Cardiac muscle cell (in vitro differentiated cells and primary cell): ENCODE results near the gene FARS2. TPM values are rescaled to one million over a fixed set of nuclear protein-coding genes. Genes with fewer than 3 reads are reported as not detected.
A peak's percentile ranks its signal among the peaks of the same experiment; 100 is the strongest.

Experiments used
- DNase-seq, 2 donors: peaks; one replicate each; pipeline versions ENCODE4 v3.0.0 to v3.0.0-alpha.2; 2010 to 2017; ENCODE audit warnings: low read depth in 1 of 2, low spot score in 1 of 2
- H3K27ac ChIP-seq: fragments of 200-600 bp; sonication (generic); 2 replicates; pipeline ENCODE4 v1.5.1; 2016
- H3K27me3 ChIP-seq: fragments of 200-600 bp; sonication (generic); 2 replicates; pipeline ENCODE4 v1.6.0; 2016; ENCODE audit warnings: control low read depth
- H3K36me3 ChIP-seq: fragments of 200-600 bp; sonication (generic); 2 replicates; pipeline ENCODE4 v1.5.1; 2016; ENCODE audit warnings: control low read depth
- H3K4me1 ChIP-seq: fragments of 200-600 bp; sonication (generic); 2 replicates; pipeline ENCODE4 v1.8.1; 2017; ENCODE audit warnings: low read depth, mild to moderate bottlenecking, mixed run types
- H3K4me3 ChIP-seq: fragments of 200-600 bp; sonication (generic); 2 replicates; pipeline ENCODE4 v1.5.1; 2016; ENCODE audit warnings: mild to moderate bottlenecking
- H3K9me3 ChIP-seq: fragments of 200-600 bp; sonication (generic); 2 replicates; pipeline ENCODE4 v1.5.1; 2017; ENCODE audit warnings: low read depth, mild to moderate bottlenecking, control low read depth
- CTCF ChIP-seq: IDR thresholded peaks from 2 replicates; pipeline ENCODE4 v1.5.1; 2012; ENCODE audit warnings: low read depth, mild to moderate bottlenecking, low read length
- polyA plus RNA-seq: library from polyadenylated mRNA; unstranded; fragments of >200 nt; fragmentation: Nextera tagmentation; extraction: Ambion mirVana; gene quantifications from 2 replicates; pipeline ENCODE4 v1.2.1, GENCODE V29; 2016
- total RNA-seq: library from RNA; depleted of rRNA; stranded (reverse); fragments of >200 nt; gene quantifications from 2 replicates; pipeline ENCODE4 v1.2.3, GENCODE V29; 2016

Gene FARS2
- total and polyA plus RNA-seq, 2 experiments from 2014 or later: 12.4 to 22.5 TPM

GRCh38 chr6:5723841-5724691 is 462.8 kb downstream of the FARS2 start:
- no peak for DNase-seq
- Histone ChIP-seq H3K4me3 (no peak overlapping the region), H3K4me1 (no peaks in the 10 kb centered on the region), H3K36me3 (no peaks in the 10 kb centered on the region), H3K27me3 (no peaks in the 10 kb centered on the region), H3K27ac (no peak overlapping the region), H3K9me3 (no peaks in the 10 kb centered on the region)
- TF ChIP-seq CTCF: no peak

GRCh38 chr6:5724911-5725310 is 463.6 kb downstream of the FARS2 start:
- Histone ChIP-seq H3K36me3 (no peaks in the 10 kb centered on the region), H3K9me3 (no peaks in the 10 kb centered on the region), H3K27ac (no peak overlapping the region), H3K4me3 (no peak overlapping the region), H3K4me1 (no peaks in the 10 kb centered on the region), H3K27me3 (no peaks in the 10 kb centered on the region)
- TF ChIP-seq CTCF: no peak
- DNase-seq: no peak

GRCh38 chr6:5726976-5727718 is 465.8 kb downstream of the FARS2 start:
- Histone ChIP-seq H3K4me3 (no peak overlapping the region), H3K27ac (no peak overlapping the region), H3K36me3 (no peaks in the 10 kb centered on the region), H3K4me1 (no peaks in the 10 kb centered on the region), H3K9me3 (no peaks in the 10 kb centered on the region), H3K27me3 (no peaks in the 10 kb centered on the region)
- DNase-seq: no peak
- TF ChIP-seq CTCF: no peak

GRCh38 chr6:5728351-5729079 is 467.2 kb downstream of the FARS2 start:
- Histone ChIP-seq H3K36me3 (no peaks in the 10 kb centered on the region), H3K9me3 (no peaks in the 10 kb centered on the region), H3K4me3 (no peak overlapping the region), H3K27me3 (no peaks in the 10 kb centered on the region), H3K27ac (no peak overlapping the region), H3K4me1 (no peaks in the 10 kb centered on the region)
- no peak for TF ChIP-seq CTCF
- no peak for DNase-seq

- H3K27ac ChIP-seq: no peak overlapping the region
- peak in 1 of 2 donors; percentile 14 for DNase-seq
Measured at GRCh38 chr6:5729080-5729434, 467.7 kb downstream of the FARS2 start.

More at GRCh38 chr6:5729080-5729434, 467.7 kb downstream of the FARS2 start:
- H3K4me3 ChIP-seq: no peak overlapping the region
- no peak for TF ChIP-seq CTCF
- no peaks in the 10 kb centered on the region for H3K27me3 ChIP-seq
- no peaks in the 10 kb centered on the region for H3K36me3 ChIP-seq
- no peaks in the 10 kb centered on the region for H3K4me1 ChIP-seq
- H3K9me3 ChIP-seq: no peaks in the 10 kb centered on the region
